HEK293 (cell line): ENCODE measurements around the gene MRPL20.
A peak's percentile ranks its signal among the peaks of the same experiment; 100 is the strongest.
"Not testable (repeated sequence)": the region's sequence is repeated elsewhere in the genome, so short reads cannot be mapped to it uniquely, and the experiment has no call there.

Experiments
- CTCF ChIA-PET: fragments of 350-600 bp; formaldehyde crosslinking; extraction: SDS; loops from one replicate; lab custom pipeline; 2021; ENCODE audit warnings: antibody characterized with exemption; lab: Yijun Ruan, JAX
- POLR2A ChIA-PET: fragments of 300-600 bp; formaldehyde crosslinking; extraction: SDS; loops from one replicate; lab custom pipeline; 2020; ENCODE audit warnings: antibody characterized with exemption, inconsistent platforms; lab: Yijun Ruan, JAX
- H3K27ac ChIP-seq: fragments of 200-500 bp; sonication (Bioruptor generic); 2 replicates; pipeline ENCODE4 v1.5.1; 2014; ENCODE audit warnings: low read depth, low read length, control low read depth, inconsistent platforms; ENCODE audit errors: extremely low read depth
- H3K36me3 ChIP-seq, 2 experiments: fragments of 200-500 bp in 1 of 2; sonication (Bioruptor generic) in 1 of 2; 1 replicate in 1 of 2; 2 replicates in 1 of 2; pipeline ENCODE4 v1.5.1; 2014 to 2017; ENCODE audit warnings: inconsistent platforms in 2 of 2, low read length in 2 of 2; ENCODE audit not compliant: control insufficient read depth in 2 of 2, insufficient read depth in 1 of 2
- H3K4me1 ChIP-seq: fragments of 200-500 bp; sonication (Bioruptor generic); 2 replicates; pipeline ENCODE4 v1.5.1; 2014; ENCODE audit warnings: mild to moderate bottlenecking, low read length, inconsistent platforms; ENCODE audit not compliant: control insufficient read depth, insufficient read depth
- H3K4me3 ChIP-seq: 2 replicates; pipeline ENCODE4 v1.5.1; 2011; ENCODE audit warnings: low read depth, mild to moderate bottlenecking, control low read depth, low read length, moderate library complexity
- H3K9me3 ChIP-seq: fragments of 200-500 bp; sonication (Bioruptor generic); 2 replicates; pipeline ENCODE4 v1.5.1; 2014; ENCODE audit warnings: low read depth, low read length, inconsistent platforms; ENCODE audit not compliant: control insufficient read depth, insufficient read depth
- HIC1 ChIP-seq: fragments of 450-650 bp; formaldehyde crosslinking; IDR thresholded peaks from 2 replicates; pipeline ENCODE4 v1.5.1; 2016; ENCODE audit warnings: missing biosample characterization, missing genetic modification characterization
- IKZF3 ChIP-seq: fragments of 450-650 bp; IDR thresholded peaks from 2 replicates; pipeline ENCODE4 v1.5.0; 2018; ENCODE audit warnings: missing biosample characterization, mild to moderate bottlenecking, missing genetic modification characterization, moderate library complexity
- PRDM1 ChIP-seq: fragments of 450-650 bp; formaldehyde crosslinking; IDR thresholded peaks from 2 replicates; pipeline ENCODE4; 2016; ENCODE audit warnings: missing biosample characterization, missing genetic modification characterization
- PRDM10 ChIP-seq: fragments of 450-650 bp; formaldehyde crosslinking; IDR thresholded peaks from 2 replicates; pipeline ENCODE4 v1.5.1; 2016; ENCODE audit warnings: missing biosample characterization, missing genetic modification characterization
- SCRT1 ChIP-seq: fragments of 450-650 bp; formaldehyde crosslinking; IDR thresholded peaks from 2 replicates; pipeline ENCODE4 v1.5.1; 2016; ENCODE audit warnings: missing biosample characterization, missing genetic modification characterization, borderline replicate concordance
- SCRT2 ChIP-seq: fragments of 450-650 bp; formaldehyde crosslinking; IDR thresholded peaks from 2 replicates; pipeline ENCODE4 v1.5.1; 2016; ENCODE audit warnings: missing biosample characterization, missing genetic modification characterization
- SP7 ChIP-seq: fragments of 450-650 bp; formaldehyde crosslinking; IDR thresholded peaks from 2 replicates; pipeline ENCODE4 v1.5.1; 2016; ENCODE audit warnings: missing biosample characterization, missing genetic modification characterization
- ZBTB17 ChIP-seq: fragments of 450-650 bp; formaldehyde crosslinking; IDR thresholded peaks from 2 replicates; pipeline ENCODE4 v1.5.1; 2016; ENCODE audit warnings: missing biosample characterization, missing genetic modification characterization
- ZFHX2 ChIP-seq: fragments of 450-650 bp; formaldehyde crosslinking; conservative IDR thresholded peaks from 2 replicates; pipeline ENCODE4 v1.5.1; 2016; ENCODE audit warnings: missing biosample characterization, missing genetic modification characterization
- ZNF140 ChIP-seq: fragments of 450-650 bp; formaldehyde crosslinking; IDR thresholded peaks from 2 replicates; pipeline ENCODE4 v1.5.1; 2016; ENCODE audit warnings: missing biosample characterization, missing genetic modification characterization
- ZNF18 ChIP-seq: fragments of 450-650 bp; formaldehyde crosslinking; IDR thresholded peaks from 2 replicates; pipeline ENCODE4 v1.5.1; 2016; ENCODE audit warnings: missing biosample characterization, missing genetic modification characterization
- ZNF184 ChIP-seq: fragments of 450-650 bp; IDR thresholded peaks from 2 replicates; pipeline ENCODE4 v1.5.1; 2018; ENCODE audit warnings: missing biosample characterization, mild to moderate bottlenecking, missing genetic modification characterization
- ZNF214 ChIP-seq: fragments of 450-650 bp; formaldehyde crosslinking; IDR thresholded peaks from 2 replicates; pipeline ENCODE4 v1.5.1; 2017; ENCODE audit warnings: missing biosample characterization, mild to moderate bottlenecking, missing genetic modification characterization, borderline replicate concordance
- ZNF248 ChIP-seq: fragments of 450-650 bp; formaldehyde crosslinking; IDR thresholded peaks from 2 replicates; pipeline ENCODE4 v1.5.1; 2017; ENCODE audit warnings: missing biosample characterization, missing genetic modification characterization
- ZNF335 ChIP-seq: fragments of 450-650 bp; formaldehyde crosslinking; conservative IDR thresholded peaks from 2 replicates; pipeline ENCODE4 v1.5.1; 2016; ENCODE audit warnings: missing biosample characterization, missing genetic modification characterization
- ZNF555 ChIP-seq: fragments of 450-650 bp; formaldehyde crosslinking; conservative IDR thresholded peaks from 2 replicates; pipeline ENCODE4 v1.5.1; 2017; ENCODE audit warnings: missing biosample characterization, mild to moderate bottlenecking, missing genetic modification characterization, inconsistent platforms
- ZNF600 ChIP-seq: fragments of 450-650 bp; formaldehyde crosslinking; IDR thresholded peaks from 2 replicates; pipeline ENCODE4 v1.5.1; 2016; ENCODE audit warnings: missing biosample characterization, missing genetic modification characterization
- ZNF623 ChIP-seq: fragments of 450-650 bp; formaldehyde crosslinking; IDR thresholded peaks from 2 replicates; pipeline ENCODE4 v1.5.1; 2016; ENCODE audit warnings: missing biosample characterization, missing genetic modification characterization
- ZNF660 ChIP-seq: fragments of 450-650 bp; IDR thresholded peaks from 2 replicates; pipeline ENCODE4 v1.5.1; 2018; ENCODE audit warnings: missing biosample characterization, mild to moderate bottlenecking, missing genetic modification characterization
- ZNF792 ChIP-seq: fragments of 450-650 bp; formaldehyde crosslinking; IDR thresholded peaks from 2 replicates; pipeline ENCODE4 v1.5.1; 2016; ENCODE audit warnings: missing biosample characterization, missing genetic modification characterization
- ZSCAN16 ChIP-seq: fragments of 450-650 bp; formaldehyde crosslinking; IDR thresholded peaks from 2 replicates; pipeline ENCODE4 v1.5.1; 2016; ENCODE audit warnings: missing biosample characterization, missing genetic modification characterization
- ZSCAN30 ChIP-seq: fragments of 450-650 bp; IDR thresholded peaks from 2 replicates; pipeline ENCODE4 v1.5.1; 2018; ENCODE audit warnings: missing biosample characterization, mild to moderate bottlenecking, missing genetic modification characterization, moderate library complexity
- ZXDB ChIP-seq: fragments of 450-650 bp; formaldehyde crosslinking; IDR thresholded peaks from 2 replicates; pipeline ENCODE4 v1.5.1; 2016; ENCODE audit warnings: missing biosample characterization, missing genetic modification characterization

MRPL20 gene

GRCh38 chr1:1402901-1403392 is 4.1 kb downstream of the MRPL20 start:
- not testable (repeated sequence) for H3K27ac ChIP-seq, H3K9me3 ChIP-seq, H3K4me1 ChIP-seq, H3K4me3 ChIP-seq
- CTCF ChIA-PET, result interaction anchor here (0.6 to 1.9 kb wide), 6 partner anchors 11 to 94 kb away, joined by 3 to 9 read pairs (median 3); no protein-coding TSS in a partner anchor
- peaks cover 19 to 71% of the 10 kb centered on the region in 2 experiments; a peak in 2 of 3 replicates for H3K36me3 ChIP-seq
- TF ChIP-seq SCRT1 (tag by site-specific recombination), result peak; percentile 34; the same call in 1 of the 2 replicates
- peak; percentile 89 for TF ChIP-seq PRDM10
- TF ChIP-seq ZNF18 (tag by site-specific recombination), result peak; percentile 95
- POLR2A ChIA-PET, result interaction anchor here (0.7 to 1.5 kb wide), 3 partner anchors 23 to 133 kb away, joined by 3 to 4 read pairs (median 3); a partner anchor contains a TSS

- no peaks in the 10 kb centered on the region for H3K9me3 ChIP-seq
- ChIA-PET CTCF (interaction anchor here (0.6 to 1.9 kb wide), 11 partner anchors 10 to 144 kb away, joined by 3 to 9 read pairs (median 3); no protein-coding TSS in a partner anchor), POLR2A (interaction anchor here (0.8 to 2.5 kb wide), 6 partner anchors 13 to 134 kb away, joined by 3 to 7 read pairs (median 4); no protein-coding TSS in a partner anchor)
- H3K4me1 ChIP-seq, result no peaks in the 10 kb centered on the region
- 0 out of 2 replicates have a peak overlapping the region, but pooled peaks have one; percentile 6 for H3K27ac ChIP-seq
- H3K36me3 ChIP-seq, result peaks cover 24 to 77% of the 10 kb centered on the region in 2 experiments; a peak in 2 of 3 replicates
- no peak overlapping the region for H3K4me3 ChIP-seq
- TF ChIP-seq SCRT2 (peak; percentile 95), ZNF600 (peak; percentile 85; the same call in 1 of the 2 replicates), ZNF140 (tag by site-specific recombination) (no peak), ZXDB (tag by site-specific recombination) (0 out of 2 replicates have a peak, but pooled peaks have one; percentile 25), ZNF248 (tag by site-specific recombination) (no peak), ZNF335 (tag by site-specific recombination) (0 out of 2 replicates have a peak, but pooled peaks have one; percentile 10), HIC1 (0 out of 2 replicates have a peak, but pooled peaks have one; percentile 35), ZNF555 (tag by site-specific recombination) (no peak), ZNF184 (tag by site-specific recombination) (0 out of 2 replicates have a peak, but pooled peaks have one; percentile 47), ZNF660 (tag by site-specific recombination) (peak; percentile 27; the same call in 1 of the 2 replicates), ZNF623 (tag by site-specific recombination) (no peak), ZSCAN16 (tag by site-specific recombination) (peak; percentile 50; the same call in 1 of the 2 replicates), ZNF214 (no peak), SP7 (tag by site-specific recombination) (peak; percentile 45; the same call in 1 of the 2 replicates), PRDM1 (0 out of 2 replicates have a peak, but pooled peaks have one; percentile 54), ZSCAN30 (0 out of 2 replicates have a peak, but pooled peaks have one; percentile 22), ZFHX2 (tag by site-specific recombination) (no peak), IKZF3 (peak; percentile 30; the same call in 1 of the 2 replicates), ZNF792 (tag by site-specific recombination) (no peak), ZBTB17 (tag by site-specific recombination) (0 out of 2 replicates have a peak, but pooled peaks have one; percentile 22)
Measured at GRCh38 chr1:1402072-1402900, 4.8 kb downstream of the MRPL20 start.
